WTC11 (cell line): ENCODE data around the gene ANO2. TPM values are rescaled to one million over a fixed set of nuclear protein-coding genes. Genes with fewer than 3 reads are reported as not detected.
A peak's percentile ranks its signal among the peaks of the same experiment; 100 is the strongest.

ENCODE experiments used
- ATAC-seq: fragments of 200-7000 bp; cut with Tn5 transposase; 2 replicates; pipeline ENCODE4 v1.10.0; 2021; ENCODE audit warnings: mild to moderate bottlenecking, moderate library complexity
- CTCF ChIA-PET: fragments of 300-600 bp; sonication (Branson Sonifier 250); formaldehyde crosslinking; loops from one replicate; lab custom pipeline; 2021; ENCODE audit warnings: antibody characterized with exemption; lab: Charles Lee
- POLR2A ChIA-PET: fragments of 350-600 bp; sonication (Branson Sonifier 250); formaldehyde crosslinking; loops from one replicate; lab custom pipeline; 2021; ENCODE audit warnings: antibody characterized with exemption; lab: Charles Lee
- DNase-seq: peaks from one replicate; pipeline ENCODE4 v3.0.0; 2021; ENCODE audit warnings: low spot score
- H3K27ac Mint-ChIP-seq: 2 replicates; pipeline ENCODE4 v1.8.0; 2021; ENCODE audit warnings: mixed read lengths
- H3K27me3 Mint-ChIP-seq: 2 replicates; pipeline ENCODE4 v1.8.0; 2021; ENCODE audit warnings: low read depth, mild to moderate bottlenecking, moderate library complexity, mixed read lengths
- H3K36me3 Mint-ChIP-seq: 2 replicates; pipeline ENCODE4 v1.8.0; 2021; ENCODE audit warnings: mixed read lengths
- H3K4me1 Mint-ChIP-seq: 2 replicates; pipeline ENCODE4 v1.8.0; 2022; ENCODE audit warnings: mixed read lengths
- H3K4me3 Mint-ChIP-seq: 2 replicates; pipeline ENCODE4 v1.8.0; 2021; ENCODE audit warnings: mild to moderate bottlenecking, moderate library complexity, mixed read lengths
- H3K9me3 Mint-ChIP-seq: 2 replicates; pipeline ENCODE4 v1.8.0; 2021; ENCODE audit warnings: mixed read lengths
- AR ChIP-seq: fragments of 250-450 bp; sonication (Bioruptor Pico); IDR thresholded peaks from 2 replicates; pipeline ENCODE4 v1.9.0; 2021; ENCODE audit warnings: mild to moderate bottlenecking
- CREB1 ChIP-seq: sonication (generic); formaldehyde crosslinking; IDR thresholded peaks from 2 replicates; pipeline ENCODE4 v1.8.0; 2023; ENCODE audit warnings: mild to moderate bottlenecking, missing genetic modification reagents
- CREM ChIP-seq: sonication (generic); formaldehyde crosslinking; IDR thresholded peaks from 2 replicates; pipeline ENCODE4 v1.8.1; 2022; ENCODE audit warnings: mild to moderate bottlenecking, missing genetic modification reagents, moderate library complexity
- E2F4 ChIP-seq: sonication (generic); formaldehyde crosslinking; IDR thresholded peaks from 2 replicates; pipeline ENCODE4 v1.8.1; 2022; ENCODE audit warnings: low read depth, mild to moderate bottlenecking, moderate library complexity, missing genetic modification reagents, borderline replicate concordance
- ESRRA ChIP-seq: sonication (generic); formaldehyde crosslinking; IDR thresholded peaks from 2 replicates; pipeline ENCODE4 v1.8.1; 2022; ENCODE audit warnings: mild to moderate bottlenecking, missing genetic modification reagents, borderline replicate concordance
- FOXJ3 ChIP-seq: sonication (generic); formaldehyde crosslinking; IDR thresholded peaks from 2 replicates; pipeline ENCODE4 v1.9.0; 2021; ENCODE audit warnings: missing genetic modification reagents, mild to moderate bottlenecking, borderline replicate concordance
- FOXP1 ChIP-seq: sonication (generic); formaldehyde crosslinking; IDR thresholded peaks from 2 replicates; pipeline ENCODE4 v1.8.0; 2022; ENCODE audit warnings: missing genetic modification reagents, mild to moderate bottlenecking, moderate library complexity, borderline replicate concordance
- GABPB1 ChIP-seq: sonication (generic); formaldehyde crosslinking; IDR thresholded peaks from 2 replicates; pipeline ENCODE4 v1.8.1; 2023; ENCODE audit warnings: mild to moderate bottlenecking, missing genetic modification reagents
- IRF2 ChIP-seq: sonication (generic); formaldehyde crosslinking; IDR thresholded peaks from 2 replicates; pipeline ENCODE4 v1.8.0; 2022; ENCODE audit warnings: low read depth, missing genetic modification reagents, borderline replicate concordance
- JAZF1 ChIP-seq: fragments of 250-450 bp; sonication (Bioruptor Pico); IDR thresholded peaks from 2 replicates; pipeline ENCODE4 v1.9.0; 2021; ENCODE audit warnings: moderate library complexity, mild to moderate bottlenecking, inconsistent platforms
- MYBL2 ChIP-seq: sonication (generic); formaldehyde crosslinking; IDR thresholded peaks from 2 replicates; pipeline ENCODE4 v1.8.1; 2023; ENCODE audit warnings: mild to moderate bottlenecking, moderate library complexity, missing genetic modification reagents
- OVOL2 ChIP-seq: fragments of 250-450 bp; sonication (Bioruptor Pico); IDR thresholded peaks from 2 replicates; pipeline ENCODE4 v1.9.0; 2021; ENCODE audit warnings: mild to moderate bottlenecking, borderline replicate concordance
- PRDM15 ChIP-seq: sonication (generic); formaldehyde crosslinking; IDR thresholded peaks from 2 replicates; pipeline ENCODE4 v1.8.0; 2022; ENCODE audit warnings: missing genetic modification reagents
- SMAD3 ChIP-seq: sonication (generic); formaldehyde crosslinking; IDR thresholded peaks from 2 replicates; pipeline ENCODE4 v1.8.0; 2022; ENCODE audit warnings: missing genetic modification reagents, mild to moderate bottlenecking, borderline replicate concordance
- SOX15 ChIP-seq: fragments of 250-450 bp; sonication (Bioruptor Pico); IDR thresholded peaks from 2 replicates; pipeline ENCODE4 v1.9.0; 2021; ENCODE audit warnings: mild to moderate bottlenecking
- TEAD1 ChIP-seq: sonication (generic); formaldehyde crosslinking; IDR thresholded peaks from 2 replicates; pipeline ENCODE4 v1.8.0; 2022; ENCODE audit warnings: mild to moderate bottlenecking, missing genetic modification reagents
- ZNF416 ChIP-seq: fragments of 250-450 bp; sonication (Bioruptor Pico); IDR thresholded peaks from 2 replicates; pipeline ENCODE4 v1.9.0; 2021; ENCODE audit warnings: mild to moderate bottlenecking, inconsistent platforms
- ZNF532 ChIP-seq: fragments of 250-450 bp; sonication (Bioruptor Pico); IDR thresholded peaks from 2 replicates; pipeline ENCODE4 v1.9.0; 2021; ENCODE audit warnings: mild to moderate bottlenecking, borderline replicate concordance
- total RNA-seq: library from RNA; stranded (reverse); gene quantifications from 3 replicates; pipeline ENCODE4 v1.2.3, GENCODE V29; 2021
- TF ChIP-seq, protein P1 (sequence below): sonication (generic); formaldehyde crosslinking; IDR thresholded peaks from 2 replicates; pipeline ENCODE4 v1.8.1; 2022; ENCODE audit warnings: low read depth, missing genetic modification reagents, borderline replicate concordance
- TF ChIP-seq, protein P2 (sequence below): sonication (generic); formaldehyde crosslinking; conservative IDR thresholded peaks from 2 replicates; pipeline ENCODE4 v1.8.1; 2023; ENCODE audit warnings: mild to moderate bottlenecking, low read depth, missing genetic modification reagents, moderate library complexity

Gene ANO2
- total RNA-seq, 1 experiment from 2014 or later = 2.8 TPM

GRCh38 chr12:5840944-5841343 lies 104.1 kb downstream of the ANO2 start:
- no peaks in the 10 kb centered on the region for H3K27me3 Mint-ChIP-seq
- POLR2A ChIA-PET = no interaction called here
- no peaks in the 10 kb centered on the region for H3K9me3 Mint-ChIP-seq
- no peak overlapping the region for H3K4me3 Mint-ChIP-seq
- TF ChIP-seq E2F4 (no peak), OVOL2 (CRISPR knock-in tag) (no peak), PRDM15 (no peak), SMAD3 (CRISPR knock-in tag) (no peak), ESRRA (CRISPR knock-in tag) (no peak), GABPB1 (CRISPR knock-in tag) (no peak), ZNF416 (CRISPR knock-in tag) (no peak), JAZF1 (CRISPR knock-in tag) (no peak), CREB1 (CRISPR knock-in tag) (no peak), SOX15 (CRISPR knock-in tag) (no peak), CREM (no peak), FOXJ3 (no peak), FOXP1 (CRISPR knock-in tag) (no peak), IRF2 (CRISPR knock-in tag) (no peak), TEAD1 (CRISPR knock-in tag) (no peak)
- TF ChIP-seq, protein P1, sequence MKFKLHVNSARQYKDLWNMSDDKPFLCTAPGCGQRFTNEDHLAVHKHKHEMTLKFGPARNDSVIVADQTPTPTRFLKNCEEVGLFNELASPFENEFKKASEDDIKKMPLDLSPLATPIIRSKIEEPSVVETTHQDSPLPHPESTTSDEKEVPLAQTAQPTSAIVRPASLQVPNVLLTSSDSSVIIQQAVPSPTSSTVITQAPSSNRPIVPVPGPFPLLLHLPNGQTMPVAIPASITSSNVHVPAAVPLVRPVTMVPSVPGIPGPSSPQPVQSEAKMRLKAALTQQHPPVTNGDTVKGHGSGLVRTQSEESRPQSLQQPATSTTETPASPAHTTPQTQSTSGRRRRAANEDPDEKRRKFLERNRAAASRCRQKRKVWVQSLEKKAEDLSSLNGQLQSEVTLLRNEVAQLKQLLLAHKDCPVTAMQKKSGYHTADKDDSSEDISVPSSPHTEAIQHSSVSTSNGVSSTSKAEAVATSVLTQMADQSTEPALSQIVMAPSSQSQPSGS = no peak
- CTCF ChIA-PET = interaction anchor here (0.6 to 2.0 kb wide), 4 partner anchors 10 to 147 kb away, joined by 3 to 10 read pairs (median 5); no protein-coding TSS in a partner anchor
- no peaks in the 10 kb centered on the region for H3K4me1 Mint-ChIP-seq
- no peak overlapping the region for H3K27ac Mint-ChIP-seq
- ATAC-seq (peak; percentile 52), DNase-seq (no peak)
- no peaks in the 10 kb centered on the region for H3K36me3 Mint-ChIP-seq

- Mint-ChIP-seq H3K36me3 (peaks cover 3% of the 10 kb centered on the region; the same call in 1 of the 2 replicates), H3K27ac (no peak overlapping the region), H3K4me3 (no peak overlapping the region), H3K4me1 (peaks cover 26% of the 10 kb centered on the region), H3K27me3 (peaks cover 3% of the 10 kb centered on the region; the same call in 1 of the 2 replicates), H3K9me3 (peaks cover 5% of the 10 kb centered on the region)
- DNase-seq (no peak), ATAC-seq (peak; percentile 51; the same call in 1 of the 2 replicates)
- CTCF ChIA-PET = no interaction called here
- POLR2A ChIA-PET = no interaction called here
- TF ChIP-seq ZNF532 (CRISPR knock-in tag) (no peak), TEAD1 (CRISPR knock-in tag) (no peak), AR (CRISPR knock-in tag) (no peak), CREM (no peak), MYBL2 (no peak)
- TF ChIP-seq, protein P2, sequence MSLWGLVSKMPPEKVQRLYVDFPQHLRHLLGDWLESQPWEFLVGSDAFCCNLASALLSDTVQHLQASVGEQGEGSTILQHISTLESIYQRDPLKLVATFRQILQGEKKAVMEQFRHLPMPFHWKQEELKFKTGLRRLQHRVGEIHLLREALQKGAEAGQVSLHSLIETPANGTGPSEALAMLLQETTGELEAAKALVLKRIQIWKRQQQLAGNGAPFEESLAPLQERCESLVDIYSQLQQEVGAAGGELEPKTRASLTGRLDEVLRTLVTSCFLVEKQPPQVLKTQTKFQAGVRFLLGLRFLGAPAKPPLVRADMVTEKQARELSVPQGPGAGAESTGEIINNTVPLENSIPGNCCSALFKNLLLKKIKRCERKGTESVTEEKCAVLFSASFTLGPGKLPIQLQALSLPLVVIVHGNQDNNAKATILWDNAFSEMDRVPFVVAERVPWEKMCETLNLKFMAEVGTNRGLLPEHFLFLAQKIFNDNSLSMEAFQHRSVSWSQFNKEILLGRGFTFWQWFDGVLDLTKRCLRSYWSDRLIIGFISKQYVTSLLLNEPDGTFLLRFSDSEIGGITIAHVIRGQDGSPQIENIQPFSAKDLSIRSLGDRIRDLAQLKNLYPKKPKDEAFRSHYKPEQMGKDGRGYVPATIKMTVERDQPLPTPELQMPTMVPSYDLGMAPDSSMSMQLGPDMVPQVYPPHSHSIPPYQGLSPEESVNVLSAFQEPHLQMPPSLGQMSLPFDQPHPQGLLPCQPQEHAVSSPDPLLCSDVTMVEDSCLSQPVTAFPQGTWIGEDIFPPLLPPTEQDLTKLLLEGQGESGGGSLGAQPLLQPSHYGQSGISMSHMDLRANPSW (CRISPR knock-in tag) = no peak
Measured at GRCh38 chr12:5830111-5830510, 114.9 kb downstream of the ANO2 start.
